Stimulated activated CD8-positive, alpha-beta memory T cell treated with anti-CD3 and anti-CD28 coated beads, Interleukin-15, amount 100 ng/mL, for 1 hour (primary cell): ENCODE results near the gene AURKAIP1.
A peak's percentile ranks its signal among the peaks of the same experiment; 100 is the strongest.

Experiments used
- DNase-seq: peaks from one replicate; pipeline ENCODE4 v3.0.0-alpha.2; 2020; ENCODE audit warnings: low read depth

The AURKAIP1 gene

DNA sequence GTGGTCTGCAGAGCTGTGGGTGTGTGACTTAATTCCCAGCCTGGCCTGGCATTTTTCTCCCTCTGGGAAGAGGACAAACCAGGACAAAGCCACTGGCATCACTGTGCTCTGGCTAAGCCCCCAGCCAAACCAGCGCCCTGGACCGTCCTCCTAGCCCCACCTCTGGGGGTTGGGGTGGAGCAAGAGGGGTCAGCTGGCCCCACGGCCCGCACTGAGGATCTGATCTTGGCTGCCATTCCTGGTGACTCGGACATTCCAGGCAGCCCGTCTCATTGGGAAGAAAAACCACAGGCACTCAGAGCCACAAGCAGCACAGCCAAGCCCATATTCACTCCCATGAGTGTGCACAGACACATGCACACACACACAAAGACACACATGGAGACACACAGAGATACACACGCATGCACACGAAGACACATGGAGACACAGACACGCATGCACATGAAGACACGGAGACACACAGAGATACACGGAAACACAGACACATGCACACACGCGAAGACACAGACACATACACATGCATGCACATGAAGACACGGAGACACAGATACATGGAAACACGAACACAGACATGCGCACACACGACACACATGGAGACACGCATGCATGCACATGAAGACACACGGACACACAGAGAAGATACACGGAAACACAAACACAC, 14.4 kb downstream of the AURKAIP1 start:
- DNase-seq, result no peak

DNA sequence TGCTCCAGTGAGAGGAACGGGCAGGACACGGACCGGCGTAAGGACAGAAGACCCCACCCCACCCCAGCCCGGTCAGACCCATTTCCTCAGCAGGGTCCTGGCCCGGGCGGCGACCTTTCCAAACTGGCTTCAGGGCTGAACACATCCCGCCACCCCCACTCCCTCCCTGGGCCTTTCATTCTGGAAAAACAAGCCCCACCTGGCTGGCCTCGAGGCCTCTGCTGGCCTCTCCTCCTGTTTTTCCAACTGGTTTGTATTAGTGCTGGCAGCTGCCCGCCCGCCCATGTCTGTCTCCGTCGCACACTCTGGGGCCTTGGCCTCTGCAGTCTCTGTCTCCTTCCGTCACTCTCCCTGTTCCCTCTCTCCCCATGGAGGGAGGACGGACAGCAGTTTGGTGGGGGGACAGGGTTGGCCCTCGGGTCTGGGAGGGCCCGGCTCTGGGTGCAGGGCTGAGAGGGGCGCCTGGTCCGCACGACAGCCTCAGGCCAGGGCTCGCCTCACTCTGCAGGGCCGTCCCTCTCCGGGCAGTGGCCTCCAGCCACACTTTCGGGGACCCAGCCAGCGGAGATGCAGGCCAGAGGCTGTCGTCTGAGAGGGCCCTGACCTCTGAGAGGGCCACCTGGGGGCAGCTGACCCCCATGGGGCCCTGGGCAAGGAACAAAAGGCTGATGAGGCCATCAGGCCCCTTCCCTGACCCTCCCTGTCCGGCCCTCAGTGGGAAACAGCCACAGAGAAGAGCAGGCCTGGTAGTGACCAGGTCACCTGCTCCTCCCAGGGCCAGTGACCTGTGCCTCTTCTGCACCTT, 15.1 kb downstream of the AURKAIP1 start:
- no peak for DNase-seq

DNA sequence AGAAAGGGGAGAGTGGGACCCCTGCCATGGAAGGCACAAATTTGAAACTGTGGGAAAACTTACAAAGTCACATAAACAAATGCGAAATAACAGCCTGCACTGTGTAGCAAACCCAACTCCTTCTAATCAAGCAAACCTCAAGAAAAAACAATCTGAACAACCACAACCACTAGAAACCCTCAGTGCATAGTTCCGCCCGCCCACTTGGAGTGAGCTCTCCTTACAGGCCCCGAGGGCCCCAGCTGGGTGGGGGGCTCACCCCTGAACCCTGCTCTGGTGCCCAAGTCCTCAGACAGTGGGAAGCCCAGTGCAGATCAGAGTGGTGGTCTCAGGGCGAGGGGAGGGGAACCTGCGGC, 15.7 kb downstream of the AURKAIP1 start:
- DNase-seq, result no peak

DNA sequence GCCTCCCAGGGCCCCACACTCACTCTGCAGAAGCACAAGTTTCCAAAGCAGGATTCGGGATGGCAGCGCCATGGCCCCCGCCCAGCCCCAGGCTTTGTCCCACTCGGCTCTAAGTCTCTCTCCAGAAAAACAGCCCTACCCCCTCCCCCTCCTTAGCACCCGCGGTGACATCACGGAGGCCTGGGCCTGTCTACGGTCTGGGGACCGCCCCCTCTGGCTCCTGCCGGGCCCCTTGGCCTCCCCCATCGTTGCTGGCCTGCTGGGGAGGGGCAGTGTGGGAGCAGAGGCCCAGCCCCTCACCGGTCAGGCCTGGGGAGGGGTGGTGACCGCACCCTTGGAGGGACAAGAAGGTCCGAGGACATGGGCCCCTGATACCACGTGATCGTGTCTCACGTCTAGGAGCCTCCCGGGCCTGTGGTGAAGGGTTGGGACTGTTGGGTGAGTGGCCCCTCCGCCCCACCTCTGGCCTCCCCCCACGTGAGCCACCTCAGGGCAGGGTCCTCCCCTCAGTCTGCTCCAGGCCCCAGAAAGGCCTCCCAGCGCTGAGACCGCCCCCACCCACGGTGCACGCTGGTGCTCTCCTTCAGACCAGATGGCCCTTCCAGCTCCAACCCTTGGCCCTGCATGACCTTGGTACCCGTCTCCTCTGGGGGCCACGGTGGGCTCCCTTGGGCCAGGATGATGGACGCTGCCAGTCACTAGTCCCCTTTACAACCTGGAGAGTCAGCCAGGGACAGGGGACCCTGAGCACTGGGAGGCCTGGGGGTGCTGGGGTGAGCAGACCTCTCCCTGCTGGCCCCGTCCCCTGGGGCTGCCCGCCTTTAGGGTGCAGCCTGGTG, 16.4 kb downstream of the AURKAIP1 start, which contains the start of gene MXRA8:
TSS of gene MXRA8 (minus strand) at position 123 of the 839 bp plus-strand sequence. CDS start at position 72, 51 bp downstream.
- DNase-seq, result no peak

DNA sequence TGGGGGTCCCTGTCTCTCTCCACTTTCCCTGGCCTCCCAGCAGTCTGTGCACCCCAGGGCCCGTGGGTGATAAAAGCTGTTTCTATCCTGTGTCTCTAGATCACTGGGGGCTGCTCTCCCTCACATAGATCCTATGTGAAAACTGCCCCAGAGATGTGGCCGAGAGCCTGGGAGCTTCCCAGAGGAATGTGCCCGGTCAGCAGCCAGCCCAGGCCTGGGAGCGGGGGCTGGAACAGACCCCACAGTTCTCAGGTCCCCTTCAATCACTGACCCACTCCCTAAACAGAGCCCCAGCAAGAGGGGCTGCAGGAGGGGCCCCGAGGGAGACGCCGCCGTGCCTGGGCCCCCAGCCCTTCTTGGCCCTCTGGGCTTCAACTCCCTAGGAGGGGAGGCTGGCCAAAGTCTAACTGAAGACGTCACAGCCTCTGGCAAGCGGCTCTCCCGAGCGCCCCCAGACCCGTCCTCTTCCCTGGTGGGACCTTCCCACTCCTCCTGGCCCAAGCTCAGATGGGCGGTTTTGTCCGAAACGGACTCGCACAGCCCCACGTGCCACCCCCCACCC, 17.1 kb downstream of the AURKAIP1 start:
- no peak for DNase-seq

DNA sequence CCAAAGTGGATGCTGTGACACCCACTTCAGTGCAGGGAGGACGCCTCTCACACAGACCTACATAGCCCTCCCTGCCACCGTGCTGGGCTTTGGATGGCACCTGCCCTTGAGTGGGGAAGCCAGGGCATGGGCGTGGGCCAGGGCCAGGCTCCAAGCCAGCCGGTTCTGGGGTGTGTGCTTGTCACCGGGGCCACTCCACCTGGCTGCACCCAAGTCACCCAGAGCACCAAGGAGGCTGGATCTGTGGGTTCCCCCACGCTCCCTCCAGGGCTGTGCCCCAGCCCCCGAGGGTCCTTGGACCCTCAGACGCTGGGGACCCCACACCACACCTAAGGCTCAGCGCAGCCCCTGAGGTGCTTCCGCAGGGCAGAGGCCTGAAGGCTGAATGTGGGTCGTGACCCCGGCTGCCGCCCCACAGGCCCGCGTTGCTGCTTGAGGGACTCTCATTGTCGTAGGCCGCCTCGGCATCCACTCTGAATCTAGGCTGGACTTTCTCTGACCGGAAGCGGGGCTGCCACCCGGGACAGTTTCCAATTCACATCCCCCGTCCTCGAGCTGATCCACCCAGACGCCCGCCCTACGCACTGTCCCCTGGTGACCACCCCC, 18.1 kb downstream of the AURKAIP1 start:
- no peak for DNase-seq

DNA sequence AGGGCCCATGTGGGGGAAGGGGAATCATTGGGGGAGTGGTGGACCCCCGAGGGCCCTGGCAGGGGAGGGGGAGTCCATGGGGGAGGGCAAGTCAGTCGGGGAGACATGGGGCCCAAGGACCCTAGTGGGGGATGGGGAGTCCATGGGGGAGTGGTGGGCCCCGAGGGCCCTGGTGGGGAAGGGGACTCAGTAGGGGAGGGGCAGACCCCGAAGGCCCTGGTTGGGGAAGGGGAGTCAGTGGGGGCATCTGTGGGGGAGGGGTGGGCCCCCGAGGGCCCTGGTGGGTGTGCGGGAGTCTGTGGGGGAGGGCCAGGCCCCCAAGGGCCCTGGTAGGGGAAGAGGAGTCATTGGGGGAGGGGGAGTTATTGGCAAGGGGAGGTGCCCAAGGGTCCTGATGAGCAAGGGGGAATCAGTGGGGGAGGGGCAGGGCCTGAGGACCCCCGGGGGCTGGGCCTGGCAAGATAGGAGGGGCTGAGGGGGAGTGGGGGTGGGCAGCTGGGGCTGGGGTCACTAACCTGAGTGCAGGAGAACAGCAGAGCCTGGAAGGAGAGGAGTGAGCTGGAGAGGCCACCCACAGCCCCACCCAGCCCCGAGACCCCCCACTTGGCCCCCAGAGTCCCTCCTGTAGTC, 18.7 kb downstream of the AURKAIP1 start:
- no peak for DNase-seq

DNA sequence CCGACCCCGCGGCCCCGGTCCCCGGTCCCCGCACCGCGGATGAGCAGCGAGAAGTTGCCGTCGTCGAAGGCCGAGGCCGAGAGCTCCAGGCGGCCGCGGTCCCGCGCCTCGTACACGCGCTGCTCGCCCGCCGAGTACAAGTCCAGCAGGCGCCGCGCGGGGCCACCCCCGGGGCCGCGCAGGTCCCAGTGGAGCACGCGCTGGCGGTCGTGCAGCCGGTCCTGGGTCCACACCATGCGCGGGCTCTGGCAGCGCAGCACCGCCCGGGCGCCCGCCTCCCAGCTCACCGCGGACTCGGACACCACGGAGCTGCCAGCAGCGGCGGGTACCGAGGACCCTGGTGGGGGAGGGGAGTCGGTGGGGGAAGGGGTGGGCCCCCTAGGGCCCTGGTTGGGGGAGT, 19.6 kb downstream of the AURKAIP1 start:
- DNase-seq, result no peak

DNA sequence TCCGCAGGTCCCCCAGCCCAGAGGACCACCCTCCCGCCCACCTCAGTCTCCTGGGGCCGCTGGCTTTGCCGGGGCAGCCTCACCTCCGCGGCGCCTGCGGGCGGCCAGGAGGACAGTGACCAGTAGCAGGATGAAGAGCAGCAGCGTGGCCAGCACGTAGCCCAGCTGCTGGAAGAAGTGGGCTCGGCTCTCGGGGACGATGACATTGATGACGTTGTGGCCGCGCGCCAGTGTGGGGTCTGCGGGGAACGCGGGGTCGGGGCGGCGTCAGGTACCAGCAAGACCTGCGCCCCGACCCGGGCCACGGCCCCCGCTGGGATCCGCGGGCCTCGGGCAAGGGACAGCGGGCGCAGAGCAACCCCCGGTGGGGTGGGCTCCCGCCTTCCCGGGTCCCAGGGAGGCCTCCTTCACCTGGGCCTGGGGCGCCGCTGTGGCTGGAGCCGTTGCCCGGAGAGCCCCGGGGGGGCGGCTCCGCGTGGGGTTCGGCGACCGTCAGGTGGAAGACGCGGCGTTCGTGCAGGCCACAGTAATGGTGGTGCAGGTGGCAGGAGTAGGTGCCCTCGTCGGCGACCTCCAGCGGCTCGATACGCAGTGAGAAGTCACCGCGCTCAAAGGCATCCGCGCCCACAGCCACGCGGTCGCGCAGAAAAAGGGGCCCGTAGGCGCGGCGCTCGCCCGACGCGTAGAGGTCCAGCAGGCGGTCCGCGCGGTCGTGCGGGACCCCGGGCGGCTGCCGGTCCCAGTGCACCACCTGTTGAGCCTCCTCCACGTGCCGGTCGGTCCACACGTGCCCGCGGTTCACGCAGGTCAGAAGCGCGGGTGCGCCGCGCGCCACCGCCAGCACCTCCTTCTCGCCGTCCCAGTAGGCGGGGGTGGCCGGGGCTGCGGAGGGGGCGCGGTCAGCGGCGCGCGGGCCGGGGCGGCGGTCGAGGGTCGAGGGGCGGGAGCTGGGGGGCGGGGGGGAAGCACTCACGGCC, 20.4 kb downstream of the AURKAIP1 start:
- no peak for DNase-seq

DNA sequence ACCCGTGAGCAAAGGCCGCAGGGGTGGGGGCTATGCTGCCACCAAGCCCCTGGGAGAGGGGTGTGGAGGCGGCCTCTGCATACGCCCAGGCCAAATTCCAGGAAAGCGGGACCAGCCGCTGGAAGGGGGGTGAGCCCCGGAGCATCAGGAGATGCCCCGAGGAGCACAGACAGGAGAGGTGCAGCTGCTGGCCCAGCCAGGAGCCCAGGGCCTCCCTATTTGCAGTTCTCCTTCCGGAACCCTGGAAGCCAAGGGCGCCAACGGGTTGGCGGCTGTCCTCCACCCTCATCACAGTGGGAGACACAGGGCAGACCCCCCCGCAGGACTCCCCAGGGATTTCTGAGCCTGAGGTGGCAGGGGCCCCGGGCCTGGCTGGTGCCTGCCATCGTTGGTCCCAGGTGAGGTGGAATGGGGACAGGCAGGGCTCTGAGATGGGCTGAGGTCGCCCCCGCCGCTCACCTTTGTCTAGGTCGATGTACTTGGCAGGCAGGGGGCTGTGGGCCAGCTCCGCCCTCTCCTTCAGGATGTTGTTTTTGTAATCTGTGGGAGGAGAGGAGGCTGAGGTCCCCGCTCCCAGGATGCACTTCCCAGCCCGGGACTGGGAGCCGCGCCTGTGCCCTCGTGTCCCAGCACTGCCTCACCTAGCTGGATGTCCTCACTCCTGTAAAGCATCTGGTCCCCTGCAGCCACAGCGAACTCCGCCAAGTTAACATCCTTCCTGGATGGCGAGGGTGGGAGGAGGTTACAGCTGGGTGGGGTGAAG, 21.4 kb downstream of the AURKAIP1 start:
- no peak for DNase-seq

DNA sequence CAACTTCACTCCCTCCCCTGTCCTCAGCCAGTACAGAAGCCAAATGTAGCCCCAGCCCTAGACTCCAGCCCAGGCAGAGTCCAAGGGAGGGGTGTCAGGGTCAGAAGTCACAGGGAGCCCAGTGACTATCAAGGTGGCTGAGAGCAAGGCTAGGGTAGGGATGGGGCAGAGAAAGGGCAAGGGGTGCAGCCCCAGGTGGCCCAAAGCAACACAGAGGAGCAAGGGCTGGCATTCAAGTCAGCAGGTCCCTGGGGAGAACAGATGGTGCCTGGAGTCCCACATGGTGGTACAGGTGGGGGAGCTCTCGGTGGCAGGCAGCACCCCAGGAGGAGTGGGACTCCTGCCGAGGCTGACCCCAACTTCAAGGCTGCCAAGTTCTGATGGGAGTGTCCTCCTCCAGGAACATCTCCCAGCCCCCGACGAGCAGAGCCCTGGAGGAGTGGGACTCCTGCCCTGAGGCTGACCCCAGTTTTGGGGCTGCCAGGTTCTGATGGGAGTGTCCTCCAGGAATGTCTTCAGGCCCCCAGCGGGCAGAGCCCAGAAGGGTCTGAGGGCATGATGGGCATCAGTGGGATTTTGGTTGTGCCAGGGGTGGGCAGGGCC, 22.1 kb downstream of the AURKAIP1 start:
- DNase-seq, result no peak

DNA sequence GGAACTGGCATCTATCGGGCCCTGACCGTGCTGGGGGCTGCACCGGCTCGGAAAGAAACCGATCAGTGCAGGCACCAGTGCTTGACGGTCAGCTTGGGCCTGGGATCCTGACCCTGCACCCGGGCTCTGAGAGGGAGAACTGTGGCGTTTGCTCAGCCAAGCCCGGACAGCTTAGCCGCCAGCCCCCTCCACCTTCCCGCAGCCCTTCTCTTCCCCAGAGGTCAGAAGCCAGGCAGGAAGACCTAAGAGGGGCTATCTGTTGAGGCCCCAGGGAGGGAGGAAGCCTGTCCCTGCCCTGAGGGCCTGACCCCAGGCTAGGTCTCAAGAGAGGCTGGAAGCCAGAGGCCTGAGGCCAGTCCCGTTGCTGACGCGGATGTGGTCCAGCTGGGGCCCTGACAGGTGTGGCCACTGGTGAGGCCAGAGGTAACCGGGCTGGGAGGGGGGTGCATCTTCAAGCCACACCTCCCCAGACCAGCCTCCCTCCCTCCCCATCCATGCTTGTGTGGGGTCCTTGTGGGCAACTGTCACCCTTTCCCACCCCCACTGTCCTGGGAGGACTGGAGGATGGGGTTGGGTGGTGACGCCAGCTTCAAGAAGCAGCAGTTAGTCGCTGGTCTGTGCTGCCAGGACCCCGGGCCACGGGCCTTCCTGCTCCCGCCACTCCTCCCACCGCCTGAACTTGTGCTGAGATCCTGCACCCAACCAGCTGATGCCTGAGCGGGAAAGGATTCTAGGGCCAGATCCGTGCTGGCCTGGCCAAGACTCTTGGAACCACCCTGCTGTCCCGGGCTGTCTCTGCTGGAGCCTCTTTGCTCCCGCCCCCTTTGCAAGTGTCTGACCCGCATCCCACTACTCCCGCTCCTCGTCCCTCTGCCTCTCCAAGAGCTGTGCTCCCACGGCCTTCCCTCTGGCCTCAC, 23.2 kb downstream of the AURKAIP1 start:
- no peak for DNase-seq

DNA sequence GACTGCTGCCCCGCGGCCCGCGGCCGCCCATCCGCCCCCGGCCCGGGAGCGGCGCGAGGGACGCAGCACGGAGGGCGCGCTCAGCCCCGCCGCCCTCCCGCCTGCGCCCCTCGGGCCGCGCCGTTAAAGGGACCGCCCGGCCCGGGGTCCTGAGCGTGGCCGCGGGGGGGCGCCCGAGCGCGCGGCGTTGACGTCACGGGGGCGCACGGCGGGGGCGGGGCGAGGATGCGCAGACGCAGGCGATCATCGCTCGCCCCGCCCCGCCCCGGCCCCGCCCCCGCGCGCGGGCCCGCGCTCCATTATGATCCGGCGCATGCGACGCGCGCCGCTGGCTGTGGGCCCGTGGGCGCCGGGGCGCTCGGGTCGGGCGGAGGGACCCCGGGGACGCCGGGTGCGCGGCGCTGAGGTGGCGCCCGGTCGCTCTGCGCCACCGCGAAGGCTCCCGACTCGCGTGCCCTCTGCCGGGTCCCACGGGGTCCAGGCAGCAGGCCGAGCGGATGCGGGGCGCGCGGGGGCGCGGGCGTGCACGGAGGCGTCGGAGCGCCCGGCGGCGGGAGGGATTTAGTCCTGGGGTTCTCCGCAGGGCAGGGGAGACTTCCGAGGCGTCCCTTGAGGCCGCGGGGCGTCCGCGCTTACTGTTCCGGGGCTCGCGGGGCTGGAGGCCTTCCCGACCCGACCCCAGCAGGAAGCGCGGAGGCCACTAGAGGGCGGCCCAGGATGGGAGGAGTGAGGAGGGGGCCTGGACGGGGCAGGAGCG, 25.6 kb downstream of the AURKAIP1 start, which contains the start of gene DVL1:
TSS of gene DVL1 (minus strand) at position 163 of the 757 bp plus-strand sequence. CDS start 353 bp downstream, outside the sequence.
- DNase-seq, result peak; percentile 32

DNA sequence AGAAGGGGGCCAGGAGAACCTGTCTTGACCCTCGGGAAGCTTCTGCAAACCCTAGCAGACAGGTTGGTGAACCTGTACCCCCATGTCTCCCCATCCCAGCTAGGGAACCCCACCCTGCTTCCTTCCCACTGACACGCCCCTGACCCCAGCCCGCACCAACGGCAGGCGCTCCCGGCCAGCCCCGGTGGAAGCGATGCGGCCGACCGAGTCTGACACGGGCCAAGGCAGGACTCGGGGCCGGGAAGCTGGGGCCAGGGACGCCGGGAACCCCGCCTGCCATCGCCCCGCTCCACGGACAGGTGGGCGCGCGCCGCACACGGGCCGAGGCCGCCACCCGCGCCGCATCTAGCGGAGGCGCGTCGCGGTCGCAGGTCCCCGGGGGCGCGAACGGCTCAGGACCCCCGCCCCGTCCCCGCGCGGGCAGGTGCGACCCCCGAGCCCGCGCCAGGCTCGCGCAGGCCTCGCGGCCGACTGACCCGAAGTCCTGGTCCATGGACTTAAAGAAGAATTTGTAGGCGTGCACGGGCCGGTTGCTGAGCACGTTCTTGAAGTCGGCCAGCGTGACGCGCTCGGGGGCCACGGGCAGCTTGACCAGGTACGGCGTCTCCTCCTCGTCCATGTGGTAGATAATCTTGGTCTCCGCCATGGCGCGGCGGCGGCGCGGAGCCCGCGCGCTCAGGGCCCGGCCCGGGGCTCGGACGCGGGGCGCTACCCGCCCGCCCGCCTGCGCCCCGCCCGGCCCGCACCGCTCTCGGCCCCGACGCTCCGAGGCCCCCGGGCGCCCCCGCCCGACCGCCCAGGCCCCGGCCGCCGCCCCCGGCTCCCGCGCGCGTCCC, 26.4 kb downstream of the AURKAIP1 start:
- DNase-seq, result no peak

DNA sequence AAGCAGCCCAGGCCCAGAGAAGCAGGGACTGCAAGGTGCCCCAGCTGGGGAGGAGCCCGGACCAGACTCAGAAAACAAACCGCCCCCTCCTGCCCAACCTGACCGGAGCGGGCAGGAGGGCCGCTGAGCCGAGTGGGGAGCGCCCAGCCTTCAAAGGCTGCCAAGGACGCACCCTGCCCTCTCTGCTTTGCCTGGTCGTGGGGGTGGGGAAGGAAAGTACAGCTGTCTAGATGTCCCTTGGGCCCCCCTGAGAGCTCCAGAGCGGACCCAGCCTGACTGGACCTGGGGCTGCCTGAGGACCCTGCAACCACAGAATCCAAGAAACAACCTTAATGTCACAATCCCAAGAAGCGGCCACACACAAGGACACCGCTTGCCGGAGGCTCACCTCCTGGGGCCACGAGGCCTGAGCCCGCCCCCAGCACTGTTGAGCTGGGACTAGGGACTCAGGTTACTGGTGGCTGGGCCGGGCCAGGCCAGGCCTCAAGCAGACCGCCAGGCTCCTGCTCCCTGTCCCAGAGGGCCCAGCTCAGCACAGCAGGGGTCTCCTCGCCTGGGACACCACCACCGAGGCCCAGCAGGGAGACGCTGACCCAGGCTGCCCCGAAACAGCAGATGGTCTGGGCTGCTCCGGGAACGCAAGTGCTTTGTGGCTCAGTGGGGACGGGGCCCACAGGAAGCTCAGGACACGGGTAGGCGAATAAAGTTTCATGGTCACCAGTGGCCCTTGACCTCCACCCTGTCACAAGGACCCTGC, 27.2 kb downstream of the AURKAIP1 start:
- DNase-seq, result no peak
